ENCODE results near the gene WNT9B. TPM values are rescaled to one million over a fixed set of nuclear protein-coding genes. Genes with fewer than 3 reads are reported as not detected.
A peak's percentile ranks its signal among the peaks of the same experiment; 100 is the strongest.

WNT9B gene
- total and polyA plus RNA-seq, 11 donors, result 0.19 to 1.4 (median 0.53) TPM

DNA sequence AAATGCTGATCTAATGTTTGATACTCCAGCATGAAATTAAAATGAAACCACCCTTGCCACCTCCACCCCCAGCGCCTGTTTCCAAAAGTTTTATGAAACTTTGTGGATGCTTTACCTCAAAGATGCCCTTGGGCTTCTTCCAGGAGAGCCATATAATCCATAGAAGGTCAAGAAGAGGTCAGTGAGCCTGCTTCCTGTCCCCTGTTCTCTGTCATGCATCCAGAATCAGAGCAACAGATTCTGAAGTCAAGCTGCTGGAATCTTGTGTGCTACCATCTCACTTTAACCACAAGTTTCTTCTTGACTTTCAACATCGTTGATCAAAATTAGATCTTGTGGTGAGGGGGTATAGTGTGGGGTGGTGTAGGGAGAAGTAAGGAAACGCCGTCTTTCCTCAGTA lies 80.2 kb downstream of the WNT9B start:
- DNase-seq (no peak), ATAC-seq (no peak)
- TF ChIP-seq, protein P1, sequence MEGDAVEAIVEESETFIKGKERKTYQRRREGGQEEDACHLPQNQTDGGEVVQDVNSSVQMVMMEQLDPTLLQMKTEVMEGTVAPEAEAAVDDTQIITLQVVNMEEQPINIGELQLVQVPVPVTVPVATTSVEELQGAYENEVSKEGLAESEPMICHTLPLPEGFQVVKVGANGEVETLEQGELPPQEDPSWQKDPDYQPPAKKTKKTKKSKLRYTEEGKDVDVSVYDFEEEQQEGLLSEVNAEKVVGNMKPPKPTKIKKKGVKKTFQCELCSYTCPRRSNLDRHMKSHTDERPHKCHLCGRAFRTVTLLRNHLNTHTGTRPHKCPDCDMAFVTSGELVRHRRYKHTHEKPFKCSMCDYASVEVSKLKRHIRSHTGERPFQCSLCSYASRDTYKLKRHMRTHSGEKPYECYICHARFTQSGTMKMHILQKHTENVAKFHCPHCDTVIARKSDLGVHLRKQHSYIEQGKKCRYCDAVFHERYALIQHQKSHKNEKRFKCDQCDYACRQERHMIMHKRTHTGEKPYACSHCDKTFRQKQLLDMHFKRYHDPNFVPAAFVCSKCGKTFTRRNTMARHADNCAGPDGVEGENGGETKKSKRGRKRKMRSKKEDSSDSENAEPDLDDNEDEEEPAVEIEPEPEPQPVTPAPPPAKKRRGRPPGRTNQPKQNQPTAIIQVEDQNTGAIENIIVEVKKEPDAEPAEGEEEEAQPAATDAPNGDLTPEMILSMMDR (IDR thresholded peaks at IDR 0.05), result no peak
- TF ChIP-seq POLR2A (IDR thresholded peaks at IDR 0.05), result no peak
- Histone ChIP-seq H3K27ac (no peak overlapping the region), H3K36me3 (peaks cover 4 to 76% (median 73%) of the 10 kb centered on the region in 9 donors), H3K9me3 (no peaks in the 10 kb centered on the region), H3K27me3 (no peaks in the 10 kb centered on the region), H3K4me3 (no peak overlapping the region), H3K4me1 (peaks cover 0 to 33% (median 10%) of the 10 kb centered on the region in 12 donors)
- intact Hi-C loops (cut with DNase I), result no loop called here
- WGBS, 4 donors, result 87 to 92% (median 90%) methylated on average over 4 of the region's 4 CpGs

- H3K9me3 ChIP-seq, result no peaks in the 10 kb centered on the region
- H3K4me3 ChIP-seq, result no peak overlapping the region
- peaks cover 4 to 100% (median 99%) of the 10 kb centered on the region in 9 donors for H3K36me3 ChIP-seq
- H3K4me1 ChIP-seq, result peaks cover 0 to 10% (median 0%) of the 10 kb centered on the region in 12 donors
- intact Hi-C loops (cut with DNase I), result no loop called here
- ATAC-seq, result peak; percentile 32 to 91 (median 82)
- no peak for DNase-seq
- H3K27me3 ChIP-seq, result no peaks in the 10 kb centered on the region
- 37 to 46% (median 43%) methylated on average over 6 to 7 of the region's 7 CpGs for WGBS, 4 donors
- no peak for TF ChIP-seq POLR2A (IDR thresholded peaks at IDR 0.05)
- TF ChIP-seq, protein P1 (IDR thresholded peaks at IDR 0.05), result no peak
- peak overlapping the region in 8 of 12 donors; percentile 16 to 71 (median 34) for H3K27ac ChIP-seq
Observed at GRCh38 chr17:46935658-46936266, 84.4 kb downstream of the WNT9B start.

Other genes starting within 250 kb of the WNT9B start
- gene WNT3, start 32.9 kb upstream of the WNT9B start, total RNA-seq, result 1 to 10 TPM in 6 of 9 donors, under 1 TPM in 3; 0.32 to 2.2 (median 1.2) TPM
- under 1 TPM; 0.50 to 0.79 TPM for gene WNT3, start 32.9 kb upstream of the WNT9B start, polyA plus RNA-seq
- gene GOSR2, start 71.6 kb downstream of the WNT9B start, total RNA-seq, result 10 to 100 TPM; 20.9 to 55.1 (median 38.4) TPM
- 10 to 100 TPM; 24.3 to 53.8 TPM for gene GOSR2, start 71.6 kb downstream of the WNT9B start, polyA plus RNA-seq
- gene RPRML, start 127.7 kb downstream of the WNT9B start, total RNA-seq, result under 1 TPM in 3 of 9 donors, not detected in 6; 0.25 to 0.37 (median 0.29) TPM
- gene RPRML, start 127.7 kb downstream of the WNT9B start, polyA plus RNA-seq, result under 1 TPM in 1 of 2 donors, not detected in 1; 0.15 TPM